PC-3 (cell line): Measurements from ENCODE around the gene TMEM141.
"Not testable (repeated sequence)": the region's sequence is repeated elsewhere in the genome, so short reads cannot be mapped to it uniquely, and the experiment has no call there.

Source experiments
- EZH2 ChIP-seq: fragments of 300-600 bp; sonication (generic); IDR thresholded peaks from one replicate; pipeline ENCODE4 v1.6.1; 2017; ENCODE audit warnings: antibody characterized with exemption, mild to moderate bottlenecking, low read length; ENCODE audit not compliant: unreplicated experiment
- TF ChIP-seq, protein P1 (sequence below): fragments of 300-600 bp; sonication (generic); conservative IDR thresholded peaks from 2 replicates; pipeline ENCODE4 v1.5.1; 2017; ENCODE audit warnings: antibody characterized with exemption, low read depth, mild to moderate bottlenecking, low read length

DNA sequence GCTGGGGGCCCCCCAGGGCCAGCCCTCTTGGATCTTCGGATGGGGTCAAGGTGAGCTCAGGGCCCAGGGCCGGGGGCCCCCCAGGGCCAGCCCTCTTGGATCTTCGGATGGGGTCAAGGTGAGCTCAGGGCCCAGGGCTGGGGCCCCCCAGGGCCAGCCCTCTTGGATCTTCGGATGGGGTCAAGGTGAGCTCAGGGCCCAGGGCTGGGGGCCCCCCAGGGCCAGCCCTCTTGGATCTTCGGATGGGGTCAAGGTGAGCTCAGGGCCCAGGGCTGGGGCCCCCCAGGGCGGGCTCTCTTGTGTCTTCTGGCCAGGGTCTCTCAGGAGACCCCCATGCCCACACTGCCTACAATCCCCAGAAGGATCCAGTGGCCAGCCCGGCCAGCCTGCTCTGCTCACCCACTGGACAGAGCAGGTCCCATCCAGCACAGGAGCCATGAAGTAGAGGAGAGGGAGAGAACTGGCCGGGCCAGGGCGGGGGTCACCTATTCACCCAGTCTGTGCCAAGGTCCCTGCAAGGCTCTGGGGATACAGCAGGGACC is 11.9 kb downstream of the TMEM141 start:
- TF ChIP-seq, protein P1, sequence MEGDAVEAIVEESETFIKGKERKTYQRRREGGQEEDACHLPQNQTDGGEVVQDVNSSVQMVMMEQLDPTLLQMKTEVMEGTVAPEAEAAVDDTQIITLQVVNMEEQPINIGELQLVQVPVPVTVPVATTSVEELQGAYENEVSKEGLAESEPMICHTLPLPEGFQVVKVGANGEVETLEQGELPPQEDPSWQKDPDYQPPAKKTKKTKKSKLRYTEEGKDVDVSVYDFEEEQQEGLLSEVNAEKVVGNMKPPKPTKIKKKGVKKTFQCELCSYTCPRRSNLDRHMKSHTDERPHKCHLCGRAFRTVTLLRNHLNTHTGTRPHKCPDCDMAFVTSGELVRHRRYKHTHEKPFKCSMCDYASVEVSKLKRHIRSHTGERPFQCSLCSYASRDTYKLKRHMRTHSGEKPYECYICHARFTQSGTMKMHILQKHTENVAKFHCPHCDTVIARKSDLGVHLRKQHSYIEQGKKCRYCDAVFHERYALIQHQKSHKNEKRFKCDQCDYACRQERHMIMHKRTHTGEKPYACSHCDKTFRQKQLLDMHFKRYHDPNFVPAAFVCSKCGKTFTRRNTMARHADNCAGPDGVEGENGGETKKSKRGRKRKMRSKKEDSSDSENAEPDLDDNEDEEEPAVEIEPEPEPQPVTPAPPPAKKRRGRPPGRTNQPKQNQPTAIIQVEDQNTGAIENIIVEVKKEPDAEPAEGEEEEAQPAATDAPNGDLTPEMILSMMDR, result not testable (repeated sequence)
- TF ChIP-seq EZH2, result not testable (repeated sequence)
